Stimulated activated naive B cell treated with anti-CD40 and anti-IgM and Interleukin-4, amounts not matched to agents 10 μg/mL and 1 μg/mL and 100 μg/mL, for 72 hours (primary cell): Measurements from ENCODE around the gene COLEC11.

Experiments
- ATAC-seq, 2 donors: fragments of 150-1000 bp; cut with Tn5 transposase; replicated peaks; 2 replicates each; pipeline ENCODE4 v1.10.0; 2021; ENCODE audit warnings: moderate library complexity in 1 of 2
- DNase-seq: peaks from one replicate; pipeline ENCODE4 v3.0.0; 2021
- H3K27ac Mint-ChIP-seq: one replicate; pipeline ENCODE4 v1.8.0; 2022; ENCODE audit warnings: mild to moderate bottlenecking, mixed read lengths
- H3K27me3 Mint-ChIP-seq, 2 donors: one replicate each; pipeline ENCODE4 v1.8.0; 2022; ENCODE audit warnings: mixed read lengths in 2 of 2
- H3K36me3 Mint-ChIP-seq, 2 donors: one replicate each; pipeline ENCODE4 v1.8.0; 2022; ENCODE audit warnings: mixed read lengths in 2 of 2, mild to moderate bottlenecking in 1 of 2
- H3K4me1 Mint-ChIP-seq, 2 donors: one replicate each; pipeline ENCODE4 v1.8.0; 2022; ENCODE audit warnings: mixed read lengths in 2 of 2, mild to moderate bottlenecking in 1 of 2
- H3K4me3 Mint-ChIP-seq, 2 donors: one replicate each; pipeline ENCODE4 v1.8.0; 2022; ENCODE audit warnings: mild to moderate bottlenecking in 2 of 2, mixed read lengths in 2 of 2, moderate library complexity in 1 of 2
- H3K9me3 Mint-ChIP-seq, 2 donors: one replicate each; pipeline ENCODE4 v1.8.0; 2022; ENCODE audit warnings: mixed read lengths in 2 of 2, mild to moderate bottlenecking in 1 of 2

COLEC11 gene

GRCh38 chr2:3678212-3678611 is 83.3 kb downstream of the COLEC11 start:
- DNase-seq = no peak
- peaks cover 0 to 3% of the 10 kb centered on the region in 2 donors for H3K9me3 Mint-ChIP-seq
- ATAC-seq = no peak
- H3K4me3 Mint-ChIP-seq = no peak overlapping the region
- H3K27ac Mint-ChIP-seq = no peak overlapping the region
- H3K27me3 Mint-ChIP-seq = peaks cover 7 to 8% of the 10 kb centered on the region in 2 donors
- H3K4me1 Mint-ChIP-seq = no peaks in the 10 kb centered on the region
- no peaks in the 10 kb centered on the region for H3K36me3 Mint-ChIP-seq

- no peaks in the 10 kb centered on the region for H3K36me3 Mint-ChIP-seq
- H3K27ac Mint-ChIP-seq = no peak overlapping the region
- H3K4me3 Mint-ChIP-seq = no peak overlapping the region
- ATAC-seq = no peak
- DNase-seq = no peak
- no peaks in the 10 kb centered on the region for H3K4me1 Mint-ChIP-seq
- H3K27me3 Mint-ChIP-seq = peaks cover 7 to 9% of the 10 kb centered on the region in 2 donors
- H3K9me3 Mint-ChIP-seq = peaks cover 0 to 3% of the 10 kb centered on the region in 2 donors
Observed at GRCh38 chr2:3679180-3679579, 84.3 kb downstream of the COLEC11 start.

- Mint-ChIP-seq H3K27me3 (peaks cover 6 to 7% of the 10 kb centered on the region in 2 donors), H3K27ac (no peak overlapping the region), H3K4me1 (no peaks in the 10 kb centered on the region), H3K9me3 (peaks cover 1 to 3% of the 10 kb centered on the region in 2 donors), H3K4me3 (no peak overlapping the region), H3K36me3 (no peaks in the 10 kb centered on the region)
- no peak for DNase-seq
- no peak for ATAC-seq
Observed at GRCh38 chr2:3679616-3680393, 84.9 kb downstream of the COLEC11 start.

GRCh38 chr2:3680548-3681345 is 85.8 kb downstream of the COLEC11 start:
- no peak overlapping the region for H3K4me3 Mint-ChIP-seq
- no peak for ATAC-seq

GRCh38 chr2:3681625-3682024 is 86.7 kb downstream of the COLEC11 start:
- no peak for DNase-seq
- H3K27ac Mint-ChIP-seq = no peak overlapping the region
- H3K4me1 Mint-ChIP-seq = no peaks in the 10 kb centered on the region
- no peak overlapping the region for H3K4me3 Mint-ChIP-seq
- no peak for ATAC-seq
- H3K9me3 Mint-ChIP-seq = peaks cover 3 to 5% of the 10 kb centered on the region in 2 donors
- no peaks in the 10 kb centered on the region for H3K36me3 Mint-ChIP-seq
- peaks cover 7 to 12% of the 10 kb centered on the region in 2 donors for H3K27me3 Mint-ChIP-seq

More at GRCh38 chr2:3680548-3681345, 85.8 kb downstream of the COLEC11 start:
- no peak for DNase-seq
- no peaks in the 10 kb centered on the region for H3K4me1 Mint-ChIP-seq
- peaks cover 3 to 5% of the 10 kb centered on the region in 2 donors for H3K9me3 Mint-ChIP-seq
- H3K36me3 Mint-ChIP-seq = no peaks in the 10 kb centered on the region
- H3K27me3 Mint-ChIP-seq = peaks cover 7 to 12% of the 10 kb centered on the region in 2 donors
- no peak overlapping the region for H3K27ac Mint-ChIP-seq

GRCh38 chr2:3682811-3683210 is 87.9 kb downstream of the COLEC11 start:
- peaks cover 3 to 5% of the 10 kb centered on the region in 2 donors for H3K9me3 Mint-ChIP-seq

GRCh38 chr2:3683748-3684454 is 89.0 kb downstream of the COLEC11 start:
- DNase-seq (no peak), ATAC-seq (no peak)
- peaks cover 20 to 32% of the 10 kb centered on the region in 2 donors for H3K27me3 Mint-ChIP-seq
- no peaks in the 10 kb centered on the region for H3K36me3 Mint-ChIP-seq
- H3K27ac Mint-ChIP-seq = no peak overlapping the region
- no peaks in the 10 kb centered on the region for H3K4me1 Mint-ChIP-seq
- no peak overlapping the region for H3K4me3 Mint-ChIP-seq
- peaks cover 3 to 5% of the 10 kb centered on the region in 2 donors for H3K9me3 Mint-ChIP-seq

More at GRCh38 chr2:3682811-3683210, 87.9 kb downstream of the COLEC11 start:
- ATAC-seq = no peak
- Mint-ChIP-seq H3K4me1 (no peaks in the 10 kb centered on the region), H3K36me3 (no peaks in the 10 kb centered on the region), H3K27ac (no peak overlapping the region), H3K27me3 (peaks cover 14 to 24% of the 10 kb centered on the region in 2 donors), H3K4me3 (no peak overlapping the region)
- no peak for DNase-seq

GRCh38 chr2:3689998-3690748 is 95.3 kb downstream of the COLEC11 start:
- peaks cover 0 to 2% of the 10 kb centered on the region in 2 donors for H3K36me3 Mint-ChIP-seq
- no peak for DNase-seq
- peaks cover 33 to 50% of the 10 kb centered on the region in 2 donors for H3K27me3 Mint-ChIP-seq
- ATAC-seq = no peak
- no peak overlapping the region for H3K27ac Mint-ChIP-seq
- no peak overlapping the region for H3K4me3 Mint-ChIP-seq
- H3K4me1 Mint-ChIP-seq = no peaks in the 10 kb centered on the region
- peaks cover 12 to 14% of the 10 kb centered on the region in 2 donors for H3K9me3 Mint-ChIP-seq

- DNase-seq = no peak
Observed at GRCh38 chr2:3692375-3692774, 97.5 kb downstream of the COLEC11 start.

More at GRCh38 chr2:3692375-3692774, 97.5 kb downstream of the COLEC11 start:
- Mint-ChIP-seq H3K27ac (no peak overlapping the region), H3K36me3 (peaks cover 0 to 2% of the 10 kb centered on the region in 2 donors), H3K9me3 (peaks cover 12 to 13% of the 10 kb centered on the region in 2 donors), H3K4me1 (no peaks in the 10 kb centered on the region), H3K4me3 (no peak overlapping the region), H3K27me3 (peaks cover 29 to 41% of the 10 kb centered on the region in 2 donors)
- peak in 1 of 2 donors; percentile 39 for ATAC-seq
